Measurements from ENCODE around the gene NFKB1. TPM values are rescaled to one million over a fixed set of nuclear protein-coding genes. Genes with fewer than 3 reads are reported as not detected.
A peak's percentile ranks its signal among the peaks of the same experiment; 100 is the strongest.

NFKB1 gene
- total and polyA plus RNA-seq, 2 donors (not counting 1 experiment from before 2014, with no cell fraction given) = 32.0 to 88.1 TPM

- POLR2A ChIA-PET = interaction anchor here (0.7 kb wide), 1 partner anchor 39 kb away, joined by 3 read pairs; no protein-coding TSS in a partner anchor
- intact Hi-C loops (cut with micrococcal nuclease) = no loop called here
- peaks cover 71% of the 10 kb centered on the region for H3K4me1 Mint-ChIP-seq
- H3K27me3 ChIP-seq (replicated peaks in 1 of 4; ENCODE audit: control extremely low read depth in 1 of 4, control insufficient read depth in 3 of 4, insufficient read depth in 4 of 4, low read length in 3 of 4) = no peaks in the 10 kb centered on the region
- no peaks in the 10 kb centered on the region for H3K9me3 ChIP-seq (ENCODE audit: control extremely low read depth in 1 of 3, control insufficient read depth in 2 of 3, insufficient read depth in 1 of 3, low read length in 2 of 3)
- no peak overlapping the region for H3K4me3 ChIP-seq (ENCODE audit: control extremely low read depth in 1 of 5, extremely low read depth in 1 of 5, insufficient read depth in 1 of 5, low read depth in 2 of 5, low read length in 4 of 5)
- H3K27ac ChIP-seq (ENCODE audit: low read length in 2 of 2) = no peak overlapping the region
- no peak overlapping the region for H3K4me2 ChIP-seq (replicated peaks; ENCODE audit: low read depth, low read length, poor library complexity, severe bottlenecking)
- ATAC-seq (ENCODE audit: low read depth) (no peak), DNase-seq (no peak)
- TF ChIP-seq EZH2 (IDR thresholded peaks at IDR 0.05; ENCODE audit: borderline replicate concordance, insufficient read depth, low read depth, low read length, poor library complexity, severe bottlenecking) = no peak
- TF ChIP-seq CTCF (IDR thresholded peaks at IDR 0.05) = no peak
- H3K27ac Mint-ChIP-seq = peak overlapping the region; percentile 44
- H4K20me1 ChIP-seq (ENCODE audit: control insufficient read depth, insufficient read depth, low read length, poor library complexity, severe bottlenecking) = peaks cover 11% of the 10 kb centered on the region
- H2AFZ ChIP-seq (ENCODE audit: insufficient read depth, low read depth, low read length, poor library complexity, severe bottlenecking) = no peak overlapping the region
- H3K9me3 Mint-ChIP-seq (ENCODE audit: insufficient read depth) = no peaks in the 10 kb centered on the region
- H3K4me3 Mint-ChIP-seq = peak overlapping the region; percentile 3
- peaks cover 4 to 8% of the 10 kb centered on the region in 2 donors for H3K4me1 ChIP-seq (ENCODE audit: control insufficient read depth in 2 of 2, insufficient read depth in 2 of 2, low read length in 2 of 2)
- peaks cover 0 to 11% of the 10 kb centered on the region in 2 experiments for H3K36me3 ChIP-seq (replicated peaks in 1 of 2; ENCODE audit: control extremely low read depth in 1 of 2, control insufficient read depth in 1 of 2, extremely low read depth in 1 of 2, insufficient read depth in 2 of 2, low read length in 1 of 2)
- WGBS (ENCODE audit: insufficient coverage) = 80% methylated on average over 1 of the region's 4 CpGs
- H3K27me3 Mint-ChIP-seq = no peaks in the 10 kb centered on the region
- H3K79me2 ChIP-seq (ENCODE audit: control insufficient read depth, insufficient read depth, low read length) = peaks cover 43% of the 10 kb centered on the region
- CTCF ChIA-PET = interaction anchor here (1.2 to 2.0 kb wide), 2 partner anchors 11 to 112 kb away, joined by 4 read pairs; no protein-coding TSS in a partner anchor
- no peak overlapping the region for H3K9ac ChIP-seq (ENCODE audit: low read length)
These were observed 59.6 kb downstream of the NFKB1 start for GRCh38 chr4:102560571-102561341.

GRCh38 chr4:102563000-102563399, 61.8 kb downstream of the NFKB1 start:
- no peak overlapping the region for H3K4me3 ChIP-seq (ENCODE audit: control extremely low read depth in 1 of 5, extremely low read depth in 1 of 5, insufficient read depth in 1 of 5, low read depth in 2 of 5, low read length in 4 of 5)
- CTCF ChIA-PET = interaction anchor here (0.6 kb wide), 1 partner anchor 132 kb away, joined by 5 read pairs; no protein-coding TSS in a partner anchor
- no peak for ATAC-seq (ENCODE audit: low read depth)
- no peaks in the 10 kb centered on the region for H3K27me3 ChIP-seq (replicated peaks in 1 of 4; ENCODE audit: control extremely low read depth in 1 of 4, control insufficient read depth in 3 of 4, insufficient read depth in 4 of 4, low read length in 3 of 4)
- peaks cover 0 to 16% of the 10 kb centered on the region in 2 experiments for H3K36me3 ChIP-seq (replicated peaks in 1 of 2; ENCODE audit: control extremely low read depth in 1 of 2, control insufficient read depth in 1 of 2, extremely low read depth in 1 of 2, insufficient read depth in 2 of 2, low read length in 1 of 2)
- peaks cover 37% of the 10 kb centered on the region for H3K79me2 ChIP-seq (ENCODE audit: control insufficient read depth, insufficient read depth, low read length)
- peaks cover 20% of the 10 kb centered on the region for H4K20me1 ChIP-seq (ENCODE audit: control insufficient read depth, insufficient read depth, low read length, poor library complexity, severe bottlenecking)
- no peak overlapping the region for H2AFZ ChIP-seq (ENCODE audit: insufficient read depth, low read depth, low read length, poor library complexity, severe bottlenecking)
- POLR2A ChIA-PET = no interaction called here
- no peak for DNase-seq
- no peak overlapping the region for H3K4me2 ChIP-seq (replicated peaks; ENCODE audit: low read depth, low read length, poor library complexity, severe bottlenecking)
- H3K4me1 ChIP-seq (ENCODE audit: control insufficient read depth in 2 of 2, insufficient read depth in 2 of 2, low read length in 2 of 2) = peaks cover 4 to 8% of the 10 kb centered on the region in 2 donors
- H3K27ac ChIP-seq (ENCODE audit: low read length in 2 of 2) = no peak overlapping the region
- no peaks in the 10 kb centered on the region for H3K9me3 ChIP-seq (ENCODE audit: control extremely low read depth in 1 of 3, control insufficient read depth in 2 of 3, insufficient read depth in 1 of 3, low read length in 2 of 3)
- H3K27me3 Mint-ChIP-seq = no peaks in the 10 kb centered on the region
- no peak overlapping the region for H3K4me3 Mint-ChIP-seq
- no peak overlapping the region for H3K9ac ChIP-seq (ENCODE audit: low read length)
- H3K4me1 Mint-ChIP-seq = peaks cover 74% of the 10 kb centered on the region
- no peaks in the 10 kb centered on the region for H3K9me3 Mint-ChIP-seq (ENCODE audit: insufficient read depth)
- no CpG with 5 or more reads among the region's 1 CpG for WGBS (ENCODE audit: insufficient coverage)
- peak overlapping the region; percentile 17 for H3K27ac Mint-ChIP-seq
- intact Hi-C loops (cut with micrococcal nuclease) = no loop called here
- no peak for TF ChIP-seq CTCF (IDR thresholded peaks at IDR 0.05)
- TF ChIP-seq EZH2 (IDR thresholded peaks at IDR 0.05; ENCODE audit: borderline replicate concordance, insufficient read depth, low read depth, low read length, poor library complexity, severe bottlenecking) = no peak

Data from B cell (primary cell).